ENCODE measurements around the gene LDLR.

GRCh38 chr19:11053817-11054195 is 35.5 kb upstream of the LDLR start:
- TF ChIP-seq CTCF (conservative IDR thresholded peaks at IDR 0.05; ENCODE audit: low read length) (no peak), EZH2phosphoT487 (IDR thresholded peaks at IDR 0.05; ENCODE audit: borderline replicate concordance) (no peak)
